Ishikawa (cell line): ENCODE results near the gene CAMTA1.

ENCODE experiments used
- CREB1 ChIP-seq: IDR thresholded peaks from 2 replicates; pipeline ENCODE4 v1.6.1; 2012; ENCODE audit warnings: low read depth
- TAF1 ChIP-seq: IDR thresholded peaks from 2 replicates; pipeline ENCODE4 v1.6.1; 2012; ENCODE audit warnings: low read depth, mild to moderate bottlenecking
- TEAD4 ChIP-seq: IDR thresholded peaks from 2 replicates; pipeline ENCODE4 v1.6.1; 2012
- ZBTB7A ChIP-seq: IDR thresholded peaks from 2 replicates; pipeline ENCODE4 v1.6.1; 2012; ENCODE audit warnings: low read depth

DNA sequence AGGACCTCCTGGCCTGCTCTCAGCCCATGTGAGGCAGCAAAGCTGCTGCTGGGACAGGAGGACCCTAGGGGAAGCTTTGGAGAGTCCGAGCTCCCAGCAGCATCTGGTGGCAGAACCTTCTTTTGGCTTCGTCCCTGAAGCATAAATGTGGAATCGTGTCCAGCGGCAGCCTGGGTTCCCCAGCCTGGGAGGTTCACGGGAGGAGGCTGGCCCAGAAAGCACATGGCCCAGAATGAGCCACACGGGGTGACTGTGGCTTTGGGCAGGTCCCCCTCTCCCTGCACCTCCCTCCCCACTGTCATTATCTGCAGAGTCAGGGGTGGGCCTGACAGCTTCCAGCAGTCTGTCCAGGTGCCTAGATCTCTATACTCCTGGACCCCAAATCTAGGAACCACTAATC lies 667.8 kb downstream of the CAMTA1 start:
- no peak for TF ChIP-seq TAF1
- TF ChIP-seq ZBTB7A: no peak
- no peak for TF ChIP-seq TEAD4
- no peak for TF ChIP-seq CREB1
